NCI-H345 (cell line): Measurements from ENCODE around the gene CENPP.

Source experiments
- DNase-seq: peaks from one replicate; lab custom pipeline; 2025; lab: John Stamatoyannopoulos, UW

The CENPP gene

DNA sequence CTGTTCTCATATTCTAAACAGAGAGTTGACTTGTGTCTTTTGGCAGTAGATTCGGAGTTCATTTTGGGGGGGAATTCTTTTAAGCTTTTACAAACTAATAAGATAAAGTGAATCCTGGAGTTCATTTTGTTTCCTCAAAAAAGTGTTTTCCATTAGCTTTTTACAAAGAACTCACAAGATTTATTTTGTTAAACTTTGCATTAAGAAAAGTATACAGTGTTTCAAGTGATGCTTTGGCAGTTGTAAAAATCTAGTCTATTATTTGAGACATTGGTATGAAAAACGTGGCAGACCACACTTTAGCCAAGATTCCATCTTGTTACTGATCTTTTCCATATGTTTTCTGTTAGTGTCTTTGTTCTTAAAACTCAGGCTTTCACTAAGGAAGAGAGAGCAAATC lies 99.7 kb downstream of the CENPP start:
- DNase-seq, result no peak

DNA sequence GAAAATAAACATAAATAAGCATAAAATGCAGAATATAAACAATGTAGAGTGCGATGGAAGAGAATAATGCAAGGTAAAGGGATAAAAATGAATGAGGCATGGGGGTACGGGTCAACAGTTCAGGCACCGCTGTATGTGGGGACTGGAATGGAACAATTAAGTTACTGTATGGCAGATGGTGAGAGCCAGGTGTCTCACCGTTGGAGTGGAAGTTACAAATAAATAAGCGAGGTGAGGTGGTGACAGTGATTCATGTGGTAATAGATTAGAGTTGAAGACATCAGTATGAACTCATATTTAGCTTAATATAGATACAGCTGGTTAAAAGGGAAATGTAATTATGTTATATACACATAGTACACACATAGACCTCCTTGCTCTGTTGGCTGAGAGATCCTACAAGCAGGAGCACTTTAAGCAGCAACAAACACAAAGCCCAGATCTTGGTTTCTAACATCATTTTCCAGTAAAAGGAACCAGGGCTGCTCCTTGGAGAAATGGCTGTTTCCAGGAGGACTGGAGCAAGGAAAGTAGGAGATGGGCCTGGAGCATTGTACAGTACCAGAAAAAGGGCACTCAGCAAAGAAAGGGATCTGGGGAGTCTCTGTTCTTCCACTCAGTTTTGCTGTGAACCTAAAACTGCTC lies 100.9 kb downstream of the CENPP start:
- no peak for DNase-seq

DNA sequence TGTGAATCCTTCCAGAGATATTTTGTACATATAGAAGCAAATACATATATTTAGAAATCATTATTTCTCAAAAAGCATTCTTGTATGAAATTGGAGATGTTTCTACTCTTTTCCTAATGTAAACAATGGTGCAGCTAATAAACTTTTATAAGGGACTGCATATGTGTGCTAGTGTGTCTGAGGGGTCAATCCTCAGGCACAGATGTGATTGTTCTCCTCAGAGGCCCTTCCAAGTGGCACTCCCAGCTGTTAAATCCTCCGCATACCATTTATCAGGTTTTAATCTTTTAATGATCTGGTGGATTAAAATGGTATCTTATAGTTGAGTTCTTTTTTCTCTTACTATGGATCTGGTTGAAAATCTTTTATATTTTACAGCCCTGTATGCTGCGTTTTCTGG lies 104.1 kb downstream of the CENPP start:
- DNase-seq, result no peak

DNA sequence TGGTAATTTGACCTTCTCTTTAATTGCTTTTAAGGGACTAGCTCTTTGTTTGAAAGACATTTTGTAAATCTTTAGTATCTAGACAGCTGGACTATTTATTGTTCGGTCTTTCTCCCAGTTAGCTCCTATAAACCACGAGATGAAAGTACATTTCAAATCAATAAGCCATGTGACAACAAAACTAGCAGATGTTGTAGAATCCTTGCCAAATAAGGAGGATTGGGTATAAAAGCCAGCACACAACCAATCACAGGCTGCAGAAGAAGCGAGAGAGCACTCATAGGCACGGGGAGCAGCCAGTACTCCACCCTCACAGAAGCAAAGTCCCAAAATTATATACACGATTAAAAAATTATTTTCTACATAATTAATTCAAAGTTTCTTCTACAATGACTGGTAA lies 106.6 kb downstream of the CENPP start:
- no peak for DNase-seq

DNA sequence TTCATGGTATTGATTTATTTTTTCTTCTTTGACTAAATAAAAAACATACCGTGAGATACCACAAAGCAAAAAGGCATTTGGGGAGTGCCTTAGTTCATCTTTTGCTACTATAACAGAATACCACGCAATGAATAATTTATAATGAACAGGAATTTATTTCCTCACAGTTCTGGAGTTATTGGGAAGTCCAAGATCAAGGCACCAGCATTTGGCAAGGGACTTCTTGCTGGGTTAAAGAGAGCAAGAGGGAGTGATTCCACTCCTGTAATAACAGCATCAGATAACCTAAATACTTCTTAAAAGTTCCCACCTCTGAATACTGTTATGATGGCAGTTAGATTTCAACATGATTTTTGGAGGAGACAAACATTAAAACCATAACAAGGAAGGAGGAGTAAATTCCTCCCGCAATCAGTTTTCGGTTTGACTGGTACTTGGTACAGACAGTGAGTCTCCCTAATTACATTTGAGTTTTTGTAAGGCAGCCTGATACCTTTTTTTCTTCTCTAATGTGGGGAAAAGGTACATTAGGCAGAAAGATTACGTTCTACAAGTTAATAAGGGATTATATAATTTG lies 107.3 kb downstream of the CENPP start:
- DNase-seq, result no peak

DNA sequence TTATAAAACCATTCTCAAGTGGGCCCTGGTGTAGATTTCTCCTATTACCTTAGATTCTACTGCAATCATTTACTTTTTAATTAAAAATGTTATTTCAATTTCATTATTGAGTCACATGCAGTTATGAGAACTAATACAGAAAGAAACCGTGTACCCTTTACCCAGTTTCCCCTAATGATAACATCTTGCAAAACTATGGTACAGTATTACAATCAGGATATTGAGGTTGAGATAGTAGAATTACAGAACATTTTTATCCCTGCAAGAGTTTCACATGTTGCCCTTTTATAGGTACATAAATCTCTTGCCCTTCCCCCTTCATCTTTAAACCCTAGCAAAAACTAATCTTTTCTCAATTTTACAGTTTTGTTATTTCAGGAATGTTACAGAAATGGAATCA lies 109.5 kb downstream of the CENPP start:
- no peak for DNase-seq

DNA sequence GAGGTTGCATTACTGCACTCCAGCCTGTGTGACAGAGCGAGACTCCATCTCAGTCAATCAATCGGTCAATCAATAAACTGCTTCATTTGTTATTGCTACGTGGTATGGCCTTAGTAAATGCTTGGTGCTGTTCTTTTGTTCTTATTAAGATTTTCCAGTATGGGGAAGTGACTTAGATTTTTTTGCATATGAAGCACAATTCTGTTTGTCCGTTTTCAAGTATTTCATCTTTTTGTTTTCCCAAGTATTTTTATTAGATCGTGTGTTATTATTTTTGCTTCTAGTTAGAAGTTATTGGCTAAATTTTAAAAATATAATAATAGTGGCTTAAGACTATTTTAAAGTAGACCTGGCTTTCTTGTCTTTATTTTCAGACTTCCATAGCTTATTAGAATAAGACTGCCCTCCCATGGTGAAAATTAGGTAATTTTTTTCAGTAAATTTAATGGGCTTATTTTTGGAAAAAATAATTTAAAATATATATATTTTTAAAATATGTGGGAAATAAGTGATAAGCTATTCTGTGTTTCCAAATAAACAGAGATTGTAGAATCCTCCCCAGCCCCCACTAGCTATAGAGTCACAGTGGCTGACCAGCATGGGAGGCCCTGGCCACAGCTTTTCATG lies 113.3 kb downstream of the CENPP start:
- no peak for DNase-seq

DNA sequence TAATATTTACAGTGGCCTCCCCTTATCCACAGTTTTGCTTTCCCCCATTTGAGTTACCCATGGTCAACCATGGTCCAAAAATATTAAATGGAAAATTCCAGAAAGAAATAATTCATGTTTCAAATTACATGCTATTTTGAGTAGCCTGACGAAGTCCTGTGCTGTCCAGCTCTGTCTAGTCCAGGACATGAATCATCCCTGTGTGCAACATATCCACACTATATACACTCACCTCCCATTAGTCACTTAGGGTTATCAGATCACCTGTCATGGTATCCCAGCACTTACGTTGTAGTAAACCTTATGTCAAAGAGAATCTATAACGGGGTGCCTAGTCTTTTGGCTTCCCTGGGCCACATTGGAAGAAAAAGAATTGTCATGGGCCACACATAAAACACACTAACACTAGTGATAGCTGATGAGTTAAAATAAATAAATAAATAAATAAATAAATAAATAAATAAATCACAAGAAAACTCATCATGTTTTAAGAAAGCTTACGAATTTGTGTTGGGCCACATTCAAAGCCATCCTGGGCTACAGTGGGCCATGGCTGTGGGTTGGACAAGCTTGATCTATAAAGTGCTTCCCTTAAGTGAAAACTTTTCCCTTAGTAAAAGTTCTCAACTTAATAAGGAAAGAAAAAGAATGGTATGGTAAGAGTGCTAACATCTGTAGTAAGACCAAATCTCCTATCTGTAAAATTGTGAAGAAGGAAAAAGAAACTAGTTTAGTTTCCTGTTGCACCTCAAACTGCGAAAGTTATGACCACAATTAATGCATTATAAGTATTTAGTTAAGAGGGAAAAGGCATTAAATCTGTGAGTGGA lies 114.4 kb downstream of the CENPP start:
- no peak for DNase-seq

DNA sequence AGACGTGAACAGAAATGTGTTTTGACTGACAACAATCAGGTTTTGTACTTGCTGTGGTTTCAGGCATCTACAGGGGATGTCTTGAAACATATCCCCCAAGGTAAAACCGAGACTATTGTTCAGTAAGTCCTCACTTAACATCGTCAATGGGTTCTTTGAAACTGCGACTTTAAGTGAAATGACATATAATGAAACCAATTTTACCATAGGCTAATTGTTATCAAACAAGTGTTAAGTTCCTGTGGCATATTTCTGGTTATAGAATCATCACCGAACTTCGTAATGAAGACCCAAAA lies 114.9 kb downstream of the CENPP start:
- no peak for DNase-seq

DNA sequence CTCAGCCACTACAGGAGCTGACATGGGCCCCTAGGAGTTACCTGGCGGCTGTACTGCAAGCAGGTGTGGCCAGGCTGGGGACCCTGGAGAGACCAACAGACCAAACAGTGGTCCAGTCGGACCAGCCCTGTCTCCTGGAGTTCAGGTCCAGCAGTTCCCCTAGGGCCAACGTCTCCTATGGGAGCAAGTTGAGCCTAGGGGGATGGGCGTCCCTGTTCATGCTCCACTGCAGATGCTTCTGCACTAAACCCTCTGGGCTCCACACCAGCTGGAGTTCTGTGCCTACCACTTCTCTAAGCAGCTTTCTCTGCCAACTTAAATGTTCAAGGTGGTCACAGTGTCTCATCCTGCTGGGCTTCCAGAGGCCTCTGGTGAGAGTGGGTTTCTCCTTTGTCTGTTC lies 119.1 kb downstream of the CENPP start:
- peak; percentile 40 for DNase-seq

DNA sequence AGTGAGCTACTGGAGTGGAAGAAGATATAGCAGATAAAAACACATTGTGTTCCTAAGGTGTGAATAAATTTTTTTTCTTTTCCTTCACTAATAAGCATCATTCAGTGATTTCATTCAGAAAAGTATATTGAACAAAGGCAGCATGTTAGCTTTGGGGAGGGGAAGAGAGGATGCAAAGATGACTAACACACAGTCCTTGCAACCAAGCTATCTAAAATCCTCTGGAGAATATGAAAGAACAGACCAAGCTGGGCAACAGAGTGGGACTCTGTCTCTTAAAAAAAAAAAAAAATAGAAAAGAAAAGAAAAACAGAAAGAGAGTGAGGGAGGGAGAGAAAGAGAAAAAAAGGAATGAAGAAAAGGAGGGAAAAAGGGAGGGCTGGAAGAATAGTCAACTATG lies 120.8 kb downstream of the CENPP start:
- no peak for DNase-seq

DNA sequence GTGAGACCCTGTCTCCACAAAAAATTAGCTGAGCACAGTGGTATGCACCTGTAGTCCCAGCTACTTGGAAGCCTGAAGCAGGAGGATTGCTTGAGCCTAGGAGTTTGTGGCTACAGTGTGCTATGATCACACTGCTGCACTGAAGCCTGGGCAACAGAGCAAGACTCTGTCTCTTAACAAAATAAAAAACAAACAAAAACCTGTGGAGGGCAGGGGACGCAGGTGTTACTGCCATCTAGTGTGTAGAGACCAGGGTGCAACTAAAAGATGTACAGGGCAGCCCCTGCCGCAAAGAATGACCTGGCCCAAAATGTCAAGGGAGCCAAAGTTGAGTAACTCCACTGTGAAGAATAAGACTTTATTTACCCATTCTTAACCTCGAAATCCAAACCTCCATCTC lies 129.5 kb downstream of the CENPP start:
- DNase-seq, result no peak

DNA sequence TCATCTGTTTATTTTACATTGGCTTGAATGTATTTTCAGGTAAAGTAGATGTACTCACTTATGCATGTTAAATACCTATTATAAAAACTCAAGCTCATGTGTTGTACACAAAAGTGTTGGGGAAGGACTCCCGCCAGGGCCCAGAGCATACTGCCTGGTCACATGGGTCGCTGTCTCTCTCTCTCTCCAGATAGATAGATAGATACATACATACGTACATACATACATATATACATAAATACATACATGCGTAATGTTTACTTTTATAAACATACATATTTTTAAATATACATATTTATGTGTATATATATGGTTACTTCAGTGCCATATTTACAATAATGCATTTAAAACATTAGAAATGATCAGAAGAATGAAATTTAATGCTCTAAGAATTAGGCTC lies 131.8 kb downstream of the CENPP start:
- DNase-seq, result no peak

DNA sequence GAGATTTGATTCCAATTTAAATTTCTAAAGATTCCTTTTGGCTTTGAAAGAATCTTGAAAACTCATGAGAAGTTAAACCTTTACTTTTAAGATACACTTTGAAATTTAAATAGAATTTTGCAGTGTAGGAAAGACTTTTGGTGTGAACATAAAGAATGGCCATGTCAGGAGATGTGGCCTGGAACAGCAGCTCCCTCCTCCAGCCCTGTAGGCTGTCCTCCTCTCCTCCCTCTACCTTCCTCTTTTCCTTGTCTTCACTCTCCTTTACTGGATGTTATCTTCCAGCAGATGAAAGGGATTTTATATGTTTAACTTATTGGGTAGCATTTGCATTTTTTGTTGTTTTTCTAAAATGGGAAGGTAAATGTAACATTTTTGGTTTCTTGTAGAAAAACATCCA lies 137.6 kb downstream of the CENPP start:
- DNase-seq, result no peak

DNA sequence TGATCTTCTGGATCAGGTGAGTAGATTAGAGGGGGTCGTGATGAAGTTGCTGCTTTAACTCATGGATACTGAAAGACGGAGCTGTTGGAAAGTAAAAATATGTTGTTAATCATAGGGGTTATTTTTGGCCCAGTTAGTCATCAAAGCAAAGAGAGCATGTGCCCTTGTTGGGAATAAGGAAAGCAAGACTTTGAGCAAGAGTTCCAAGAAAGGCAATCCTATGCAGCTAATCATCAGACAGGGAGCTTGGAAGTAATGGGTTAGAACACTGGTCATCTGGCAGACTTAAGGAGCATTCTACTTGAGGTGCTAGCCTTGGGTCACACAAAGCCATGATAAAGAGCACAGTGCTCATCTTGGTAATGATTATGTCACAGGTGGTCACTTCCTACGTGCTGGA lies 138.2 kb downstream of the CENPP start:
- no peak for DNase-seq

DNA sequence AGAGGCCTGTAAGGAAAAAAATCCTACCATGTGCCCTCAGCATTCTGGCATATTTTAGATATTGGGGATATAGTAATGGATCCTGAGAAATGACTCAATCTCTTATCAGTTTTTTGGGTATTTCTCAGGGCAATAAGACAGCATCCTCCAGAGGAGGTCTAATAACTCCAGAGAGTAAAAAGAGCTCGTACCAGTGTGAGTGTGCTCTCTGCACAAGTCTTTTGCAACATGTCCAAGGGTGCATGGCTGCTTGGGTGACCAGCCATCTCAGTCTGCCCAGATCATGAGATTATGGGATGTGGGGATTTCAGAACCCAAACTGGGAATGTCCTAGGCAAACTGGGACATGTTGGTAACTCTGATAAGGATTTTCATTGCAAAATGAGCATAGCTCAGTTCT lies 141.3 kb downstream of the CENPP start:
- DNase-seq, result no peak

DNA sequence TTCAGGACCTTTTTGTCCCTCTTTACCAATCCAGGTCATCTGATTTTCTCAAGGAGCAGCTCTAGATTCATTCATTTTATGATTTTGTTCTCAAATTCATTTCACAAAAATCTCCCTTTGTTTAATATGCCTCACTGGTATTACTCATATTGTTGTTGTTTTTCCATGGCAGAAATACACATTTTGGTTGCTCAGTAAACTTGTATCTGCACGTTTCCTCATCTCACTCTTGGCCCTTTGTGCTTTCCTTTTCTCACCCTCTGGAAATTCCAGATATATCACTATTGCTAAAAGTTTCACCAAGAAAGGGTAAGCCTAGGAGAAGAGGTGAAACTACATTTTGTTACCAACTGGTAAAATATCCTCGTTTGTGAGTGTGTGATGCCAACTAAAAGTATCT lies 141.8 kb downstream of the CENPP start:
- DNase-seq, result no peak

DNA sequence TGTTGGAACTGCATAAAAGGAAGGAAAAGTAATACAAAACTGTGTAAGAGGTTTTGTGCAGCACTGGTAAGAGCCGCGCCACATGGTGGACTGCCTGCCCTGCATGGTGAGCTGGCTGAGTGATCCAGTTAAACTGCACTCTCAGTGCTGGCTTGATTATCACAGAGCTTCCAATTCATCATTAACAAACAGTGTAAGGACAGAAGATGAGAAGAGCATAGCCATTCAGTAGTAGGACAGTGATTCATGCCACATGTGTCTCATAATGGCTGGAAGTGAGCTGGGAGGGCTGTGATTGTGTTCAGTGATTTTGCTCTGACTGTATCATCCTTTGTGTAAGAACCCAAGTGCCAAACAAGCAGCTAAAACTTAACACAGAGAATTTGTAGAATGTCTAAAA lies 142.5 kb downstream of the CENPP start:
- no peak for DNase-seq

DNA sequence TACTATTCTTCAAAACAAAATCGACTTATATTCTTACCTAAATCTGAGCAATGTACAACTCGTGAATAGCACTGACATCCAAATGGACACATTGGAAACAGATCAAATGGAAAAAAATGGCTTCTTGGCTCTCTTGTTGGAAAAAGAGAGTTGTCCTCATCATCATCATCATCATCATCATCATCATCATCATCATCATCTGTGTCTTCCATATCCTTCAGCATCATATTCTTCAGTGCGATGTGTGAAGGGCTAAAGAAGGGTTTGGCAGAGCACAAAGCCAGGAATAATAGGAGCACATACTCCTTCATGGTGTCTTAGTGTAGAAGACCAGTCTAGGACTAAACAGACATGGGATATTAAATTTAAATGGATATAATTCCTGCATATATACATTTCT lies 148.8 kb downstream of the CENPP start:
- DNase-seq, result no peak

DNA sequence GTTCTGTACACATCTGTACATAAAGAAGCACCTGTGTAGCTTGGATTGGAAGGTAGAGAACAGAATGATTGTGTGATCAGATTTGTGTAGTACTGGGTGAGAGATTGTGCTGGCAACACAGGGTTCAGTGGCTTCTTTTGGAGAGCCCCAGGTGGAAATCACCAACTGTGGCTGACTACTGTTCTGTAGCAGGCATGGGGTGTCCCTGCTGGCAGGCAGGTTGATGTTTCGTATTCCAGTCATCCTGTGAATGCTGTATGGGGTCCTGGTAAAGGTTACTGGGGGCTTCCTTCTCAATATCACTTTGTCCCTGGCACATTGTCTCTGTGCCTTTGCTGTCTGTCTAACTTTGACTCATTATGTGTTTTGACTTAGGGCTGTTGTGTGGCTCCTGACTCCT lies 151.2 kb downstream of the CENPP start:
- no peak for DNase-seq

DNA sequence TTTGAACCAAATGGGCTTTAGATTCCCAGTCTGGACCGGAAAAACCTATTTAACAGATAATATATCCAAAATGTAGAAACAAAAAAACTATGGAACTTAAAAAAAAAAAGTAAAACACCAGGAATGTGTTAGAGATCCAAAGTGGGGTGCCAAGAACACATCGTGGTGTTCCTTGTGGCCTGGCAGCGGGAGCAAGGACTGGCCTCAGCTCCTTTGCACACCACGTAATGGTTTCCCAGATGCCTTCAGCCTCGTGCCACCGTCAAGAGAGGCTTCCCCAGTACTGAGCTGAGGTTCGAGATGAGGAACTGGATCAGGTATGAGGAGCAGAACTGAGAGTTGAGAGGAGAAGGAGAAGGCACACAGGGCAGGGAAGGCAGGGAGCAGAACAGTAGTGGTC lies 153.0 kb downstream of the CENPP start:
- DNase-seq, result no peak

DNA sequence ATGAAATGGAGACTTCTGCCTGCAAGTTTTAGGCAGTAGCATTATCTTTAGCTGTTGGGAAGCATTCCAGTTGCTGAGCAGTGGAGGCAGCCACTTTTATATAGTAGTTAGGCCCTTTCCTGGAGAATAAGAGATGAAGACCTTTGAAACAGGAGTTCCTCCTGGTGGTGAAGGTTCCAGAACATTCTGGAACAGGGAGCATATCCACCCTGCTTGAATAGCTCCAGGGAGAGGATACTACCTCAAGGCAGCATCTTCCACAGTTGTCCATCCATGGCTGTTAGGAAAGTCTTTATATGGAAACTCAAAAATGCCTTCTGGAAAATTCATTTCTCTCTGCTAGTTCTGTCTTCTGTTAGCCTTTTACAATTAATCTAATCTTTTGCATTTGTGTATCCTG lies 153.6 kb downstream of the CENPP start:
- no peak for DNase-seq

DNA sequence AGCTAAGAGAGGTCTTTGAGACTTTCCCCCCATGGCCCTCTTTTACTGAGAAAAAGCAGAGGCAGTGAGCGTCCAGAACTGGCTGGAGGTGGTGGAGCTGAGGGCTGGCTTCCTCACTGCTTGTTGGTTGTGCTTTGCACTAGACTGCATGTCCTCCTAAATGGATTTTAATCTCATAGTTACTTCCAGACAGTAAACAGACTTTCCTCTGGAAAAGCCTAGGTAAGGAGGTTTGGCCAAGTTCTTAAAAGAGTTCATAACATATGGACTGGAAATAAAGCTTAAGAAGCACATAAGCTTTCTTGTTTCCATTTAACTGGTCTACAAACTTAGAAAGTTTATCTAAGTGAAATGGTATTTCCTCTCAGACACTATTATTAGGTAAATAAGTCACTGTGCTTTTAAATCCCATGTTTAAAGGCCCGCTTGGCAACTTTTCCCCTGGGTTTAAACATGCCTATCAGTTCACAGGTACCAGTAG lies 154.6 kb downstream of the CENPP start:
- DNase-seq, result no peak
